DOHH2 (cell line): ENCODE measurements around the gene ZER1.

ENCODE experiments used
- EZH2phosphoT487 ChIP-seq: fragments of 200-600 bp; sonication (generic); IDR thresholded peaks from 2 replicates; pipeline ENCODE4 v1.6.1; 2017; ENCODE audit warnings: borderline replicate concordance, mild to moderate bottlenecking, antibody characterized with exemption, low read length, moderate library complexity, mixed read lengths
- TF ChIP-seq, protein P1 (sequence below): fragments of 200-600 bp; sonication (generic); IDR thresholded peaks from one replicate; pipeline ENCODE4 v1.5.1; 2014; ENCODE audit warnings: antibody characterized with exemption, mild to moderate bottlenecking, low read depth, low read length; ENCODE audit not compliant: poor library complexity, severe bottlenecking

DNA sequence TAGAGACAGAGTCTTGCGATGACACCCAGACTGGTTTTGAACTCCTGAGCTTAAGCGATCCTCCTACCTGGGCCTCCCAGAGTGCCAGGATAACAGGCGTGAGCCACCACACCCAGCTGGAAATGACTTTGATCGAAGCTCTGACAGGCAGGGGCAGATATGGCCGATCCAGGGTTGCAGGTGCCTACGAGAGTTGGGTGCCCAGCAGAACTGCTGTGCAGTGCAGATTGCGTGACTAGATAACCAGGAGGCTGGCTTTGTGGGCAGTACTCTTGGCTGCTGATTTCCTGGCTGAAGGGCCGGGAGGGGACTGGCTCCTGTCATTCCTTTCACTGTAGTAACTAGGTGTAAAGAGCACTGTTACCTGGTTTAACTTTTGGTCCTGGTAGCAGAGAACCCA is 27.2 kb upstream of the ZER1 start:
- TF ChIP-seq, protein P1, sequence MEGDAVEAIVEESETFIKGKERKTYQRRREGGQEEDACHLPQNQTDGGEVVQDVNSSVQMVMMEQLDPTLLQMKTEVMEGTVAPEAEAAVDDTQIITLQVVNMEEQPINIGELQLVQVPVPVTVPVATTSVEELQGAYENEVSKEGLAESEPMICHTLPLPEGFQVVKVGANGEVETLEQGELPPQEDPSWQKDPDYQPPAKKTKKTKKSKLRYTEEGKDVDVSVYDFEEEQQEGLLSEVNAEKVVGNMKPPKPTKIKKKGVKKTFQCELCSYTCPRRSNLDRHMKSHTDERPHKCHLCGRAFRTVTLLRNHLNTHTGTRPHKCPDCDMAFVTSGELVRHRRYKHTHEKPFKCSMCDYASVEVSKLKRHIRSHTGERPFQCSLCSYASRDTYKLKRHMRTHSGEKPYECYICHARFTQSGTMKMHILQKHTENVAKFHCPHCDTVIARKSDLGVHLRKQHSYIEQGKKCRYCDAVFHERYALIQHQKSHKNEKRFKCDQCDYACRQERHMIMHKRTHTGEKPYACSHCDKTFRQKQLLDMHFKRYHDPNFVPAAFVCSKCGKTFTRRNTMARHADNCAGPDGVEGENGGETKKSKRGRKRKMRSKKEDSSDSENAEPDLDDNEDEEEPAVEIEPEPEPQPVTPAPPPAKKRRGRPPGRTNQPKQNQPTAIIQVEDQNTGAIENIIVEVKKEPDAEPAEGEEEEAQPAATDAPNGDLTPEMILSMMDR: no peak
- no peak for TF ChIP-seq EZH2phosphoT487
